Common myeloid progenitor, CD34-positive (primary cell): Measurements from ENCODE around the gene KRTAP4-4.
"Not testable (repeated sequence)": the region's sequence is repeated elsewhere in the genome, so short reads cannot be mapped to it uniquely, and the experiment has no call there.

Experiments
- CTCF ChIA-PET: fragments of 350-600 bp; sonication (Branson Sonifier 250); formaldehyde crosslinking; loops from one replicate; lab custom pipeline; 2021; ENCODE audit warnings: antibody characterized with exemption; lab: Charles Lee
- POLR2A ChIA-PET: fragments of 350-600 bp; sonication (Branson Sonifier 250); formaldehyde crosslinking; loops from one replicate; lab custom pipeline; 2021; ENCODE audit warnings: antibody characterized with exemption; lab: Charles Lee
- DNase-seq, 3 donors: peaks; one replicate each; pipeline versions ENCODE4 v3.0.0 to v3.0.0-alpha.2; 2013
- H3K27ac ChIP-seq, 2 experiments: 1 replicate in 1 of 2; 2 replicates in 1 of 2; pipeline ENCODE4 v1.7.0; 2013; ENCODE audit warnings: inconsistent platforms in 2 of 2, low read length in 2 of 2, mild to moderate bottlenecking in 2 of 2, low read depth in 1 of 2, moderate library complexity in 1 of 2; ENCODE audit not compliant: severe bottlenecking in 2 of 2, insufficient read depth in 1 of 2, poor library complexity in 1 of 2
- H3K27me3 ChIP-seq, 5 experiments: replicated peaks in 2 of 5; 1 replicate in 3 of 5; 2 replicates in 2 of 5; pipeline versions ENCODE4 v1.6.1 to v1.7.0; 2013; ENCODE audit warnings: low read length in 4 of 5, mild to moderate bottlenecking in 2 of 5, moderate library complexity in 2 of 5, inconsistent platforms in 1 of 5; ENCODE audit not compliant: insufficient read depth in 5 of 5, control insufficient read depth in 4 of 5
- H3K36me3 ChIP-seq, 4 experiments: 1 replicate in 2 of 4; 2 replicates in 2 of 4; pipeline versions ENCODE4 v1.6.1 to v1.7.0; 2013; ENCODE audit warnings: low read length in 3 of 4, control low read depth in 1 of 4, mild to moderate bottlenecking in 1 of 4; ENCODE audit not compliant: control insufficient read depth in 4 of 4, insufficient read depth in 4 of 4
- H3K4me1 ChIP-seq, 4 experiments: 1 replicate in 3 of 4; 2 replicates in 1 of 4; pipeline versions ENCODE4 v1.6.1 to v1.7.1; 2013; ENCODE audit warnings: low read length in 3 of 4, mild to moderate bottlenecking in 3 of 4, control low read depth in 1 of 4, inconsistent platforms in 1 of 4, moderate library complexity in 1 of 4; ENCODE audit not compliant: control insufficient read depth in 4 of 4, insufficient read depth in 4 of 4; ENCODE audit errors: control extremely low read depth in 1 of 4
- H3K4me3 ChIP-seq, 7 experiments: 1 replicate in 4 of 7; 2 replicates in 3 of 7; pipeline versions ENCODE4 v1.5.1 to v1.7.0; 2013; ENCODE audit warnings: mild to moderate bottlenecking in 7 of 7, low read length in 6 of 7, moderate library complexity in 6 of 7, inconsistent platforms in 2 of 7, low read depth in 2 of 7, control low read depth in 1 of 7; ENCODE audit not compliant: insufficient read depth in 4 of 7, control insufficient read depth in 1 of 7; ENCODE audit errors: extremely low read depth in 1 of 7
- H3K9me3 ChIP-seq, 5 experiments: 1 replicate in 4 of 5; 2 replicates in 1 of 5; pipeline versions ENCODE4 v1.6.1 to v1.7.1; 2013; ENCODE audit warnings: low read length in 4 of 5, mild to moderate bottlenecking in 2 of 5, inconsistent platforms in 1 of 5, low read depth in 1 of 5, moderate library complexity in 1 of 5; ENCODE audit not compliant: control insufficient read depth in 4 of 5, insufficient read depth in 2 of 5; ENCODE audit errors: control extremely low read depth in 1 of 5
- WGBS: methylation state at CpG from one replicate; pipeline ENCODE4 v1.1.5; 2013; ENCODE audit not compliant: insufficient coverage; 5-methylcytosine and 5-hydroxymethylcytosine counted together

KRTAP4-4 gene

GRCh38 chr17:41149652-41149985 is 10.9 kb downstream of the KRTAP4-4 start, which contains the start of gene KRTAP4-5:
KRTAP4-5 (minus strand) TSS chr17:41149825; CDS start chr17:41149767, 58 bp downstream.
- POLR2A ChIA-PET: no interaction called here
- H3K9me3 ChIP-seq: peaks cover 0 to 3% (median 0%) of the 10 kb centered on the region in 5 experiments
- WGBS: 50% methylated on average over 2 of the region's 2 CpGs
- no peaks in the 10 kb centered on the region for H3K36me3 ChIP-seq
- CTCF ChIA-PET: no interaction called here
- peaks cover 0 to 3% (median 0%) of the 10 kb centered on the region in 5 experiments for H3K27me3 ChIP-seq
- no peak within 1 kb of the TSS for H3K4me3 ChIP-seq
- no peak within 1 kb of the TSS for H3K27ac ChIP-seq
- peaks cover 0 to 8% (median 0%) of the 10 kb centered on the region in 4 experiments for H3K4me1 ChIP-seq
- DNase-seq: no peak

DNA sequence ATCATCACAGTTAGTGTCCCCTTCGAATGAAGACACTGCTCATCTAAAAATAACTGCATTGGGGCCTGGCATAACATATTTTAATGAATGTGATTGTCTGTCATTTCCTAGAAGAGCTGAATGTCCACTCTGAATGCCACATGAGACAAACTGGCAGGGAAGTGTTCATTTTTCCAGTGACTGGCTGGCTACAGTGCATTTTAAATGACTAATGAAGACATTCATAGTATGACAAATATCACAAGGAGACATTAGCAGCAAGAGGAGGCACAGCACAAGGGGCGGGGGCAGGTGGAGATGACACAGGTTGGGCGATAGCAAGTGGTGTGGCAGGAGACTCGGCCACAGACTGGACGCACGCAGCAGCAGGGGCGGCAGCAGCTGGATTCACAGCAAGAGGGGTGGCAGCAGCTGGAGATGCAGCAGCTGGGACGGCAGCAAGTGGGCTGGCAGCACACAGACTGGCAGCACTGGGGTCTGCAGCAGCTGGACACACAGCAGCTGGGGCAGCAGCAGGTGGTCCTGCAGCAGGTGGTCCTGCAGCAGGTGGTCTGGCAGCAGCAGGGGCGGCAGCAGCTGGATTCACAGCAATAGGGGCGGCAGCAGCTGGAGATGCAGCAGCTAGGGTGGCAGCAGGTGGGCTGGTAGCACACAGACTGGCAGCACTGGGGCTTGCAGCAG is 11.4 kb downstream of the KRTAP4-4 start:
- H3K9me3 ChIP-seq, DNase-seq, H3K36me3 ChIP-seq, CTCF ChIA-PET, H3K27me3 ChIP-seq, H3K4me1 ChIP-seq, H3K27ac ChIP-seq, POLR2A ChIA-PET, H3K4me3 ChIP-seq: not testable (repeated sequence)
- 96% methylated on average over 9 of the region's 10 CpGs for WGBS

DNA sequence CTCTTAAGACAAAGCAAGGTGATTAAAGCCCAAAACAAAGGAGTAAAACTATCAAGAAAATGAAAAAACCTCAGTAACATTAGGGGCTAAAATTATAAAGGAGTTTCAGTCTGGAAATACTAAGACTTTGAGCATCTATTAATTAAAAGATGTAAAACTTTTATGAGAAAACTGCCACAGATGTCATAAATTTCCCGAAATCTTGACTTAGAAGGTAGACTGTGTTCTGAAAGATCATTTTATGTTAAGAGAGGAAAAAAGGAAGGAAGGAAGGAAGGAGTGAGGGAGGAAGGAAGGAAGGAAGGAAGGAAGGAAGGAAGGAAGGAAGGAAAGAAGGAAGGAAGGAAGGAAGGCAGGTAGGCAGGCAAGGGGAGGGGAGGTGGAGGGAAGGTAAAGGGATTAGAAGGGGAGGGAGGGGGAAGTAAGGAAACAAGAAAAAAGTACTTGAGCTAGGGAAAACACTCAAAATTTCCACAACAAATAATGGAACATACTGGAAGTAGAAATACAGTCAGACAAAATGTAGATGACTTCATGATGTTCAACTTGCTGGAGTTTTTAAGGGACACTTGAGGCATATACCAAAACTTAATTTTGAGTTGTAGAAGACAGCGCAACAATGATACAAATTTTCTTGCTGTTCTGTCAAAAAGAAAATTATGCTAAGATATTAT is 12.9 kb downstream of the KRTAP4-4 start:
- no peak overlapping the region for H3K4me3 ChIP-seq
- no peak overlapping the region for H3K27ac ChIP-seq
- WGBS: 100% methylated on average over 2 of the region's 2 CpGs
- ChIA-PET CTCF (no interaction called here), POLR2A (no interaction called here)
- H3K4me1 ChIP-seq: no peaks in the 10 kb centered on the region
- no peaks in the 10 kb centered on the region for H3K36me3 ChIP-seq
- H3K27me3 ChIP-seq: peaks cover 0 to 3% (median 0%) of the 10 kb centered on the region in 5 experiments
- DNase-seq: no peak
- peaks cover 0 to 12% (median 4%) of the 10 kb centered on the region in 5 experiments for H3K9me3 ChIP-seq

DNA sequence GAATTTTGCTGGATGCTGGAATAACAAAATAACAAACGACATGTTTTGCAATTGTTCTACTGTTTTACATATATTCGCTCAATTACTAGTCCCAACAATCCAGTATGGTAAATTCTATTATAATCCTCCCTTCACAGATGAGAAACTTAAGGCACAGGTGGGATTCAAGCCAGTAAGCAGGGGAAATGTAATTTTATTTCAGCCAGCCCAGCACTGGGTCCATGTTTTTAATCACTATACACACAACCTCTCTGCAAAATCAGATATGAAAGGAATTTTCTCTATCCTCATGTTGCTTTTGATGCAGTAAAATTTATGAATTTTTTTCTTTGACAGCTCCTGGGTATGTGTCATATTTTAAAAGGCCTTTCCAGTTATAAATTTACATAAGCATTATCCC is 15.3 kb downstream of the KRTAP4-4 start:
- DNase-seq: no peak
- Histone ChIP-seq H3K27me3 (peaks cover 0 to 2% (median 0%) of the 10 kb centered on the region in 5 experiments), H3K4me1 (no peaks in the 10 kb centered on the region), H3K4me3 (no peak overlapping the region), H3K9me3 (peaks cover 1 to 26% (median 4%) of the 10 kb centered on the region in 5 experiments), H3K36me3 (no peaks in the 10 kb centered on the region), H3K27ac (no peak overlapping the region)
- POLR2A ChIA-PET: no interaction called here
- CTCF ChIA-PET: no interaction called here
- no CpG with 5 or more reads among the region's 2 CpGs for WGBS

GRCh38 chr17:41144846-41145245 is 15.7 kb downstream of the KRTAP4-4 start:
- no peak for DNase-seq
- ChIA-PET POLR2A (no interaction called here), CTCF (no interaction called here)

DNA sequence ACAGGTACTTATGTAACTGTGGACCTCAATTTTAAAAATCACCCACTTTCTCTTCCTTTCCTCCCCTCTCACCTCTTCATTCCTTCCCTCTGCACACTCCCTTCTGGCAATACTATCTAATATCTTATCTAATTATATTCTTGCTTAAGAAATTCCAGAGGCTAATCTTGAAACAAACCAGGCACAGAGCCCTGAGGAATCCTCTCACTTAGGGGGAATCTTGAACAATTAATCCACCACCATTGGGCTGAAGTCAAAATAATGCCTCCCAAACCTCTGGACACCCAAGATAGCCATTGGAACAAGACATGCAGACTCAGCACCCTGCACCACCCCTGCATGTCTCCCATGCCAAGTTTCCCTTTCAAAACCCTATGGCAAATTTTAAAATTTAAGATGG is 19.2 kb downstream of the KRTAP4-4 start:
- no peaks in the 10 kb centered on the region for H3K27me3 ChIP-seq
- H3K27ac ChIP-seq: no peak overlapping the region
- no peaks in the 10 kb centered on the region for H3K36me3 ChIP-seq
- DNase-seq: no peak
- peaks cover 4 to 41% (median 11%) of the 10 kb centered on the region in 5 experiments for H3K9me3 ChIP-seq
- ChIA-PET CTCF (interaction anchor here (0.9 kb wide), 1 partner anchor 9 kb away, joined by 3 read pairs; no protein-coding TSS in a partner anchor), POLR2A (no interaction called here)
- H3K4me1 ChIP-seq: no peaks in the 10 kb centered on the region
- H3K4me3 ChIP-seq: no peak overlapping the region

More at GRCh38 chr17:41144846-41145245, 15.7 kb downstream of the KRTAP4-4 start:
- H3K4me3 ChIP-seq: no peak overlapping the region
- H3K36me3 ChIP-seq: no peaks in the 10 kb centered on the region
- WGBS: no CpG with 5 or more reads among the region's 1 CpG
- no peaks in the 10 kb centered on the region for H3K4me1 ChIP-seq
- peaks cover 4 to 31% (median 5%) of the 10 kb centered on the region in 5 experiments for H3K9me3 ChIP-seq
- H3K27ac ChIP-seq: no peak overlapping the region
- no peaks in the 10 kb centered on the region for H3K27me3 ChIP-seq
